ENCODE data around the gene ZNF438. TPM values are rescaled to one million over a fixed set of nuclear protein-coding genes. Genes with fewer than 3 reads are reported as not detected.

The ZNF438 gene
- total RNA-seq, 1 donor from 2014 or later: 1.3 TPM

GRCh38 chr10:30918651-30919050, 113.0 kb downstream of the ZNF438 start:
- Mint-ChIP-seq H3K9me3 (no peaks in the 10 kb centered on the region), H3K4me3 (no peak overlapping the region), H3K27ac (no peak overlapping the region), H3K27me3 (ENCODE audit: insufficient read depth, low read depth) (no peaks in the 10 kb centered on the region), H3K4me1 (no peaks in the 10 kb centered on the region), H3K36me3 (peaks cover 2% of the 10 kb centered on the region)
- no peaks in the 10 kb centered on the region for H3F3A ChIP-seq (ENCODE audit: low read depth)
- H3K36me3 ChIP-seq: no peaks in the 10 kb centered on the region
- H3K4me2 ChIP-seq: no peak overlapping the region
- no peak overlapping the region for H3K27ac ChIP-seq
- H3K79me2 ChIP-seq (ENCODE audit: low read depth): no peaks in the 10 kb centered on the region
- no peaks in the 10 kb centered on the region for H3K9me3 ChIP-seq (ENCODE audit: low read depth)
- no peak overlapping the region for H3K9ac ChIP-seq
- no peak overlapping the region for H3K4me3 ChIP-seq
- H3K27me3 ChIP-seq: no peaks in the 10 kb centered on the region
- TF ChIP-seq EZH2phosphoT487 (IDR thresholded peaks at IDR 0.05): no peak
- no peak for TF ChIP-seq EZH2 (IDR thresholded peaks at IDR 0.05)
- no peak for TF ChIP-seq CTCF (IDR thresholded peaks at IDR 0.05)
- DNase-seq (ENCODE audit: low spot score): no peak
- H4K20me1 ChIP-seq (ENCODE audit: low read depth): no peaks in the 10 kb centered on the region
- no peaks in the 10 kb centered on the region for H3K4me1 ChIP-seq
- H2AFZ ChIP-seq (replicated peaks): no peak overlapping the region

- Histone ChIP-seq H3K4me2 (no peak overlapping the region), H3K9me3 (ENCODE audit: low read depth) (no peaks in the 10 kb centered on the region), H3K79me2 (ENCODE audit: low read depth) (no peaks in the 10 kb centered on the region), H3K36me3 (no peaks in the 10 kb centered on the region), H2AFZ (replicated peaks) (no peak overlapping the region), H4K20me1 (ENCODE audit: low read depth) (no peaks in the 10 kb centered on the region), H3K9ac (no peak overlapping the region), H3K27me3 (no peaks in the 10 kb centered on the region), H3F3A (ENCODE audit: low read depth) (no peaks in the 10 kb centered on the region), H3K27ac (no peak overlapping the region), H3K4me3 (no peak overlapping the region), H3K4me1 (no peaks in the 10 kb centered on the region)
- Mint-ChIP-seq H3K4me1 (no peaks in the 10 kb centered on the region), H3K27me3 (ENCODE audit: insufficient read depth, low read depth) (no peaks in the 10 kb centered on the region), H3K36me3 (peaks cover 2% of the 10 kb centered on the region), H3K9me3 (no peaks in the 10 kb centered on the region), H3K4me3 (no peak overlapping the region), H3K27ac (no peak overlapping the region)
- TF ChIP-seq EZH2 (IDR thresholded peaks at IDR 0.05) (no peak), CTCF (IDR thresholded peaks at IDR 0.05) (no peak), EZH2phosphoT487 (IDR thresholded peaks at IDR 0.05) (no peak)
- no peak for DNase-seq (ENCODE audit: low spot score)
These were observed 113.9 kb downstream of the ZNF438 start for GRCh38 chr10:30917789-30918188.

- H3K4me1 ChIP-seq: no peaks in the 10 kb centered on the region
- Mint-ChIP-seq H3K36me3 (peaks cover 2% of the 10 kb centered on the region), H3K4me1 (no peaks in the 10 kb centered on the region), H3K27ac (no peak overlapping the region), H3K4me3 (no peak overlapping the region), H3K27me3 (ENCODE audit: insufficient read depth, low read depth) (no peaks in the 10 kb centered on the region), H3K9me3 (no peaks in the 10 kb centered on the region)
- DNase-seq (ENCODE audit: low spot score): no peak
- no peak for TF ChIP-seq EZH2phosphoT487 (IDR thresholded peaks at IDR 0.05)
- TF ChIP-seq CTCF (IDR thresholded peaks at IDR 0.05): no peak
- no peak for TF ChIP-seq EZH2 (IDR thresholded peaks at IDR 0.05)
- no peaks in the 10 kb centered on the region for H3F3A ChIP-seq (ENCODE audit: low read depth)
- H2AFZ ChIP-seq (replicated peaks): no peak overlapping the region
- H3K27me3 ChIP-seq: no peaks in the 10 kb centered on the region
- H3K9ac ChIP-seq: no peak overlapping the region
- H3K4me2 ChIP-seq: no peak overlapping the region
- H3K9me3 ChIP-seq (ENCODE audit: low read depth): no peaks in the 10 kb centered on the region
- no peaks in the 10 kb centered on the region for H3K79me2 ChIP-seq (ENCODE audit: low read depth)
- H4K20me1 ChIP-seq (ENCODE audit: low read depth): no peaks in the 10 kb centered on the region
- no peak overlapping the region for H3K27ac ChIP-seq
- H3K4me3 ChIP-seq: no peak overlapping the region
- no peaks in the 10 kb centered on the region for H3K36me3 ChIP-seq
These were observed 114.6 kb downstream of the ZNF438 start for GRCh38 chr10:30917067-30917466.

Measured in neural progenitor cell (in vitro differentiated cells).